ENCODE measurements around the gene XRN2.

XRN2 gene

GRCh38 chr20:21325296-21325695 lies 22.2 kb downstream of the XRN2 start:
- H3K9ac ChIP-seq (ENCODE audit: low read depth, low read length), result no peak overlapping the region
- H3K27me3 ChIP-seq (ENCODE audit: insufficient read depth, low read length), result no peaks in the 10 kb centered on the region
- H3K36me3 ChIP-seq (ENCODE audit: insufficient read depth, low read length), result peaks cover 22% of the 10 kb centered on the region
- 87% methylated on average over 1 of the region's 1 CpG for WGBS
- no peak overlapping the region for H3K4me3 ChIP-seq (ENCODE audit: low read length)
- no peaks in the 10 kb centered on the region for H3K9me3 ChIP-seq (ENCODE audit: insufficient read depth, low read depth, low read length)
- no peak overlapping the region for H3K27ac ChIP-seq (ENCODE audit: low read depth, low read length)
- H3K4me1 ChIP-seq (ENCODE audit: insufficient read depth, low read length), result peaks cover 40% of the 10 kb centered on the region

GRCh38 chr20:21326700-21327099 lies 23.6 kb downstream of the XRN2 start:
- Histone ChIP-seq H3K27me3 (ENCODE audit: insufficient read depth, low read length) (no peaks in the 10 kb centered on the region), H3K27ac (ENCODE audit: low read depth, low read length) (no peak overlapping the region), H3K36me3 (ENCODE audit: insufficient read depth, low read length) (peaks cover 36% of the 10 kb centered on the region), H3K9ac (ENCODE audit: low read depth, low read length) (no peak overlapping the region), H3K9me3 (ENCODE audit: insufficient read depth, low read depth, low read length) (no peaks in the 10 kb centered on the region), H3K4me3 (ENCODE audit: low read length) (no peak overlapping the region), H3K4me1 (ENCODE audit: insufficient read depth, low read length) (peaks cover 40% of the 10 kb centered on the region)
- WGBS, result 89% methylated on average over 1 of the region's 1 CpG

GRCh38 chr20:21336455-21337151 lies 33.5 kb downstream of the XRN2 start:
- peaks cover 99% of the 10 kb centered on the region for H3K36me3 ChIP-seq (ENCODE audit: insufficient read depth, low read length)
- peaks cover 12% of the 10 kb centered on the region for H3K4me1 ChIP-seq (ENCODE audit: insufficient read depth, low read length)
- no peak overlapping the region for H3K4me3 ChIP-seq (ENCODE audit: low read length)
- H3K27me3 ChIP-seq (ENCODE audit: insufficient read depth, low read length), result no peaks in the 10 kb centered on the region
- 95% methylated on average over 2 of the region's 2 CpGs for WGBS
- no peaks in the 10 kb centered on the region for H3K9me3 ChIP-seq (ENCODE audit: insufficient read depth, low read depth, low read length)
- no peak overlapping the region for H3K9ac ChIP-seq (ENCODE audit: low read depth, low read length)
- H3K27ac ChIP-seq (ENCODE audit: low read depth, low read length), result no peak overlapping the region

GRCh38 chr20:21338291-21338690 lies 35.2 kb downstream of the XRN2 start:
- H3K4me1 ChIP-seq (ENCODE audit: insufficient read depth, low read length), result peaks cover 12% of the 10 kb centered on the region
- H3K27me3 ChIP-seq (ENCODE audit: insufficient read depth, low read length), result no peaks in the 10 kb centered on the region
- H3K36me3 ChIP-seq (ENCODE audit: insufficient read depth, low read length), result peaks cover 99% of the 10 kb centered on the region
- WGBS, result 77% methylated on average over 2 of the region's 4 CpGs
- H3K27ac ChIP-seq (ENCODE audit: low read depth, low read length), result no peak overlapping the region
- H3K4me3 ChIP-seq (ENCODE audit: low read length), result no peak overlapping the region
- no peak overlapping the region for H3K9ac ChIP-seq (ENCODE audit: low read depth, low read length)
- H3K9me3 ChIP-seq (ENCODE audit: insufficient read depth, low read depth, low read length), result no peaks in the 10 kb centered on the region

- no peak overlapping the region for H3K9ac ChIP-seq (ENCODE audit: low read depth, low read length)
- 95% methylated on average over 3 of the region's 3 CpGs for WGBS
- H3K9me3 ChIP-seq (ENCODE audit: insufficient read depth, low read depth, low read length), result no peaks in the 10 kb centered on the region
- no peaks in the 10 kb centered on the region for H3K27me3 ChIP-seq (ENCODE audit: insufficient read depth, low read length)
- no peak overlapping the region for H3K4me3 ChIP-seq (ENCODE audit: low read length)
- H3K4me1 ChIP-seq (ENCODE audit: insufficient read depth, low read length), result peaks cover 12% of the 10 kb centered on the region
- H3K36me3 ChIP-seq (ENCODE audit: insufficient read depth, low read length), result peaks cover 99% of the 10 kb centered on the region
- no peak overlapping the region for H3K27ac ChIP-seq (ENCODE audit: low read depth, low read length)
Measured at GRCh38 chr20:21339499-21339898, 36.4 kb downstream of the XRN2 start.

- H3K36me3 ChIP-seq (ENCODE audit: insufficient read depth, low read length), result peaks cover 99% of the 10 kb centered on the region
- no peak overlapping the region for H3K4me3 ChIP-seq (ENCODE audit: low read length)
- WGBS, result 60% methylated on average over 3 of the region's 3 CpGs
Measured at GRCh38 chr20:21340991-21341697, 38.0 kb downstream of the XRN2 start.

GRCh38 chr20:21342656-21343345 lies 39.7 kb downstream of the XRN2 start:
- Histone ChIP-seq H3K9me3 (ENCODE audit: insufficient read depth, low read depth, low read length) (no peaks in the 10 kb centered on the region), H3K36me3 (ENCODE audit: insufficient read depth, low read length) (peaks cover 99% of the 10 kb centered on the region), H3K9ac (ENCODE audit: low read depth, low read length) (no peak overlapping the region), H3K4me3 (ENCODE audit: low read length) (no peak overlapping the region), H3K27ac (ENCODE audit: low read depth, low read length) (no peak overlapping the region), H3K27me3 (ENCODE audit: insufficient read depth, low read length) (no peaks in the 10 kb centered on the region), H3K4me1 (ENCODE audit: insufficient read depth, low read length) (peaks cover 12% of the 10 kb centered on the region)
- whole genome bisulfite sequencing, result 93% methylated on average over 1 of the region's 4 CpGs

More at GRCh38 chr20:21340991-21341697, 38.0 kb downstream of the XRN2 start:
- Histone ChIP-seq H3K27ac (ENCODE audit: low read depth, low read length) (no peak overlapping the region), H3K4me1 (ENCODE audit: insufficient read depth, low read length) (peaks cover 12% of the 10 kb centered on the region), H3K9me3 (ENCODE audit: insufficient read depth, low read depth, low read length) (no peaks in the 10 kb centered on the region), H3K9ac (ENCODE audit: low read depth, low read length) (no peak overlapping the region), H3K27me3 (ENCODE audit: insufficient read depth, low read length) (no peaks in the 10 kb centered on the region)

GRCh38 chr20:21344206-21344900 lies 41.2 kb downstream of the XRN2 start:
- Histone ChIP-seq H3K36me3 (ENCODE audit: insufficient read depth, low read length) (peaks cover 99% of the 10 kb centered on the region), H3K4me1 (ENCODE audit: insufficient read depth, low read length) (peaks cover 12% of the 10 kb centered on the region), H3K9me3 (ENCODE audit: insufficient read depth, low read depth, low read length) (no peaks in the 10 kb centered on the region), H3K27ac (ENCODE audit: low read depth, low read length) (no peak overlapping the region), H3K9ac (ENCODE audit: low read depth, low read length) (no peak overlapping the region), H3K27me3 (ENCODE audit: insufficient read depth, low read length) (no peaks in the 10 kb centered on the region), H3K4me3 (ENCODE audit: low read length) (no peak overlapping the region)
- 96% methylated on average over 4 of the region's 5 CpGs for WGBS

- Histone ChIP-seq H3K27ac (ENCODE audit: low read depth, low read length) (no peak overlapping the region), H3K4me3 (ENCODE audit: low read length) (no peak overlapping the region), H3K27me3 (ENCODE audit: insufficient read depth, low read length) (no peaks in the 10 kb centered on the region), H3K4me1 (ENCODE audit: insufficient read depth, low read length) (peaks cover 12% of the 10 kb centered on the region), H3K36me3 (ENCODE audit: insufficient read depth, low read length) (peaks cover 99% of the 10 kb centered on the region), H3K9ac (ENCODE audit: low read depth, low read length) (no peak overlapping the region), H3K9me3 (ENCODE audit: insufficient read depth, low read depth, low read length) (no peaks in the 10 kb centered on the region)
- 81% methylated on average over 1 of the region's 1 CpG for WGBS
Measured at GRCh38 chr20:21344961-21345360, 41.8 kb downstream of the XRN2 start.

- no peak overlapping the region for H3K9ac ChIP-seq (ENCODE audit: low read depth, low read length)
- H3K9me3 ChIP-seq (ENCODE audit: insufficient read depth, low read depth, low read length), result no peaks in the 10 kb centered on the region
- H3K36me3 ChIP-seq (ENCODE audit: insufficient read depth, low read length), result peaks cover 95% of the 10 kb centered on the region
- no peak overlapping the region for H3K4me3 ChIP-seq (ENCODE audit: low read length)
- no peaks in the 10 kb centered on the region for H3K4me1 ChIP-seq (ENCODE audit: insufficient read depth, low read length)
- no peak overlapping the region for H3K27ac ChIP-seq (ENCODE audit: low read depth, low read length)
- no peaks in the 10 kb centered on the region for H3K27me3 ChIP-seq (ENCODE audit: insufficient read depth, low read length)
Measured at GRCh38 chr20:21352703-21353102, 49.6 kb downstream of the XRN2 start.

- Histone ChIP-seq H3K36me3 (ENCODE audit: insufficient read depth, low read length) (peaks cover 95% of the 10 kb centered on the region), H3K4me1 (ENCODE audit: insufficient read depth, low read length) (no peaks in the 10 kb centered on the region)
- 70% methylated on average over 1 of the region's 1 CpG for WGBS
Measured at GRCh38 chr20:21353236-21353635, 50.1 kb downstream of the XRN2 start.

More at GRCh38 chr20:21353236-21353635, 50.1 kb downstream of the XRN2 start:
- H3K27ac ChIP-seq (ENCODE audit: low read depth, low read length), result no peak overlapping the region
- no peak overlapping the region for H3K9ac ChIP-seq (ENCODE audit: low read depth, low read length)
- H3K27me3 ChIP-seq (ENCODE audit: insufficient read depth, low read length), result no peaks in the 10 kb centered on the region
- H3K9me3 ChIP-seq (ENCODE audit: insufficient read depth, low read depth, low read length), result no peaks in the 10 kb centered on the region
- H3K4me3 ChIP-seq (ENCODE audit: low read length), result no peak overlapping the region

Measured in HUES64 (cell line).